ENCODE measurements around the gene TUBAL3. TPM values are rescaled to one million over a fixed set of nuclear protein-coding genes. Genes with fewer than 3 reads are reported as not detected.

TUBAL3 gene
- total RNA-seq, 2 donors from 2014 or later = 12.8 to 39.6 TPM

DNA sequence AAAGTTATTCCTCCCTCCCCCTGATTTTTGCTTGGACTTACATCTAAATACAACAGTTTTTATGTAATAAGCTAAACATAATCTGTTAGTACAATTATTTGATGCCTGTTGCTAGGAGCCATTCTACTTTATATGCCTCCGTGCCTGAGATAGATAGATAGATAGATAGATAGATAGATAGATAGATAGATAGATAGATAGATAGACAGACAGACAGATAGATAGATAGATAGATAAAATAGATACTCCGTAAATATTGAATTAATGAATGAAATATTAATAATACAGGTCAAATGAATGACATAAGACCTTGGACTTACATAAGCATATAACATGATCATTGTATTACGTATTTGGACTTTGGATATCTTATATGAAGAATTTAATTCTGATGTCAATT lies 30.7 kb upstream of the TUBAL3 start:
- DNase-seq = no peak
- TF ChIP-seq, protein P1, sequence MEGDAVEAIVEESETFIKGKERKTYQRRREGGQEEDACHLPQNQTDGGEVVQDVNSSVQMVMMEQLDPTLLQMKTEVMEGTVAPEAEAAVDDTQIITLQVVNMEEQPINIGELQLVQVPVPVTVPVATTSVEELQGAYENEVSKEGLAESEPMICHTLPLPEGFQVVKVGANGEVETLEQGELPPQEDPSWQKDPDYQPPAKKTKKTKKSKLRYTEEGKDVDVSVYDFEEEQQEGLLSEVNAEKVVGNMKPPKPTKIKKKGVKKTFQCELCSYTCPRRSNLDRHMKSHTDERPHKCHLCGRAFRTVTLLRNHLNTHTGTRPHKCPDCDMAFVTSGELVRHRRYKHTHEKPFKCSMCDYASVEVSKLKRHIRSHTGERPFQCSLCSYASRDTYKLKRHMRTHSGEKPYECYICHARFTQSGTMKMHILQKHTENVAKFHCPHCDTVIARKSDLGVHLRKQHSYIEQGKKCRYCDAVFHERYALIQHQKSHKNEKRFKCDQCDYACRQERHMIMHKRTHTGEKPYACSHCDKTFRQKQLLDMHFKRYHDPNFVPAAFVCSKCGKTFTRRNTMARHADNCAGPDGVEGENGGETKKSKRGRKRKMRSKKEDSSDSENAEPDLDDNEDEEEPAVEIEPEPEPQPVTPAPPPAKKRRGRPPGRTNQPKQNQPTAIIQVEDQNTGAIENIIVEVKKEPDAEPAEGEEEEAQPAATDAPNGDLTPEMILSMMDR (IDR thresholded peaks at IDR 0.05) = no peak
- H3K9ac ChIP-seq (ENCODE audit: low read depth in 2 of 2, low read length in 2 of 2) = no peak overlapping the region
- intact Hi-C loops (cut with DNase I) = no loop called here
- H3K4me3 ChIP-seq = no peak overlapping the region
- no peak overlapping the region for H3K27ac ChIP-seq
- no peaks in the 10 kb centered on the region for H3K9me3 ChIP-seq
- no peaks in the 10 kb centered on the region for H3K36me3 ChIP-seq
- H3K4me1 ChIP-seq = no peaks in the 10 kb centered on the region
- no peaks in the 10 kb centered on the region for H3K27me3 ChIP-seq

GRCh38 chr10:5434017-5434753 lies 29.6 kb upstream of the TUBAL3 start:
- Histone ChIP-seq H3K27me3 (no peaks in the 10 kb centered on the region), H3K4me3 (no peak overlapping the region), H3K9me3 (no peaks in the 10 kb centered on the region), H3K36me3 (no peaks in the 10 kb centered on the region), H3K9ac (ENCODE audit: low read depth in 2 of 2, low read length in 2 of 2) (no peak overlapping the region), H3K27ac (no peak overlapping the region), H3K4me1 (no peaks in the 10 kb centered on the region)
- no peak for DNase-seq
- TF ChIP-seq, protein P1 (IDR thresholded peaks at IDR 0.05) = peak; percentile 46
- intact Hi-C loops (cut with DNase I) = no loop called here

DNA sequence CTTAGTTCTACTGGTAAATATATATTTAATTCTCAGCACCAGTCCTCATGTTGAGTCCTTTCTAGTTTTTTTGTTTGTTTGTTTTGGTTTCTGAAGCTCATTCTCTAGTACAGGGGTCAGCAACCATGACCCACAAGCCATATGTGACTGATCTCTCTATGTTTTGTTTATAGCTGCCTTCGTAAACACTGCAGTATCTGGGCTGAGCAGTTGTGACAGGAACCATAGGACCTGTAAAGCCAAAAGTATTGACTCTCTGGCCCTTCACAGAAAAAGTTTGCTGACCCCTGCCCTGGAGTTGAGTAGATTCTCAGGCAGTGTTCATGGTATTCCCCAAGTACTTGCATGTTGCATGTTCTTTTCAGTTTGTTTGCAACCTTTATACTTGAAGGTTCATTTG lies 28.6 kb upstream of the TUBAL3 start:
- Histone ChIP-seq H3K27ac (no peak overlapping the region), H3K4me1 (no peaks in the 10 kb centered on the region), H3K4me3 (no peak overlapping the region), H3K27me3 (no peaks in the 10 kb centered on the region), H3K36me3 (no peaks in the 10 kb centered on the region), H3K9me3 (no peaks in the 10 kb centered on the region), H3K9ac (ENCODE audit: low read depth in 2 of 2, low read length in 2 of 2) (peak overlapping the region in 1 of 2 donors; percentile 12)
- intact Hi-C loops (cut with DNase I) = loop anchor here (2.0 kb wide), 1 partner anchor 584 kb away; no protein-coding TSS in a partner anchor
- TF ChIP-seq, protein P1 (IDR thresholded peaks at IDR 0.05) = no peak
- DNase-seq = no peak

- no peak for DNase-seq
- no peak overlapping the region for H3K4me3 ChIP-seq
- H3K9me3 ChIP-seq = no peaks in the 10 kb centered on the region
- no peak overlapping the region for H3K9ac ChIP-seq (ENCODE audit: low read depth in 2 of 2, low read length in 2 of 2)
- TF ChIP-seq, protein P1 (IDR thresholded peaks at IDR 0.05) = no peak
- H3K27me3 ChIP-seq = no peaks in the 10 kb centered on the region
- intact Hi-C loops (cut with DNase I) = no loop called here
- no peaks in the 10 kb centered on the region for H3K36me3 ChIP-seq
- H3K4me1 ChIP-seq = no peaks in the 10 kb centered on the region
- no peak overlapping the region for H3K27ac ChIP-seq
Measured at GRCh38 chr10:5428133-5428532, 23.5 kb upstream of the TUBAL3 start.

DNA sequence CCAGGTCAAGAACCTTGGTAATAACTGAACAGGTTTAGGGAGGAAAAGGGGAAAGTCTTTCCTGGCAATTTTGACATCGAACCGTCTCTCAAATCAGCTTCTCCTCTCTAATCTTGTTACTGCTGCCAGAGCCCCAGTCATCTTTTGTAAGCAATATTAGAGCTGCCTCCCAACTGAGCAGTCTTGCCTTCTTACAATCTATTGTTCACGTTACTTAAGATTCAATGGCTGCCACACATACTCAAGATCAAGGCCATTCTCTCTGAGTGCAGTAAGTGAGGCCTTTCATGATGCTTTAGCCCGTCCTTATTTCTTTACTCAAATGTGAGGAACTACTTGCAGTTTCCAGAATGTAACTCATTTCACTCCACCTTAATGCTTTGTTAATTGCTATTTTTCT lies 20.1 kb upstream of the TUBAL3 start:
- Histone ChIP-seq H3K27me3 (no peaks in the 10 kb centered on the region), H3K4me3 (no peak overlapping the region), H3K9ac (ENCODE audit: low read depth in 2 of 2, low read length in 2 of 2) (no peak overlapping the region), H3K27ac (no peak overlapping the region), H3K9me3 (no peaks in the 10 kb centered on the region), H3K36me3 (no peaks in the 10 kb centered on the region), H3K4me1 (no peaks in the 10 kb centered on the region)
- DNase-seq = no peak
- intact Hi-C loops (cut with DNase I) = no loop called here
- TF ChIP-seq, protein P1 (IDR thresholded peaks at IDR 0.05) = no peak
